HepG2 (cell line): ENCODE data around the gene GSDMA. TPM values are rescaled to one million over a fixed set of nuclear protein-coding genes. Genes with fewer than 3 reads are reported as not detected.

Experiments used
- ATAC-seq: fragments of 200-7000 bp; cut with Tn5 transposase; 3 replicates; pipeline ENCODE4 v1.9.1; 2020; ENCODE audit warnings: mild to moderate bottlenecking, moderate library complexity
- BruUV-seq: library from RNA; stranded (reverse); fragments of 400-500 nt; replicated peaks from 2 replicates; lab custom pipeline; 2021; lab: Mats Ljungman, UMichigan
- CTCF ChIA-PET: fragments of 300-600 bp; formaldehyde crosslinking; extraction: SDS; loops from one replicate; lab custom pipeline; 2021; ENCODE audit warnings: low total read pairs, inconsistent platforms, low intra/inter-chr PET ratio; lab: Yijun Ruan, JAX
- POLR2A ChIA-PET: fragments of 350-600 bp; sonication (Branson Sonifier 250); formaldehyde crosslinking; loops from one replicate; lab custom pipeline; 2020; ENCODE audit warnings: antibody characterized with exemption, inconsistent platforms; lab: Yijun Ruan, JAX
- DNase-seq: peaks from one replicate; pipeline ENCODE4 v3.0.0-alpha.2; 2015; ENCODE audit warnings: low spot score
- FAIRE-seq: peaks from 3 replicates; lab custom pipeline; 2011; peaks lifted over from hg19 to GRCh38; lab: Jason Lieb, UNC
- H2AFZ ChIP-seq: one replicate; pipeline ENCODE4 v1.6.1; 2011; ENCODE audit warnings: low read length, inconsistent platforms
- H3K27ac ChIP-seq: fragments of 300-600 bp; 3 replicates; pipeline ENCODE4 v1.8.0; 2011; ENCODE audit warnings: mixed run types, mild to moderate bottlenecking, mixed read lengths, low read length, inconsistent platforms; ENCODE audit not compliant: insufficient read depth; ENCODE audit errors: extremely low read length
- H3K27me3 ChIP-seq, 2 experiments: fragments of 200-600 bp in 1 of 2; 2 replicates in 1 of 2; 3 replicates in 1 of 2; pipeline versions ENCODE4 v1.6.0 to v1.8.0; 2011; ENCODE audit warnings: low read length in 2 of 2, mild to moderate bottlenecking in 2 of 2, moderate library complexity in 2 of 2, inconsistent platforms in 1 of 2; ENCODE audit not compliant: insufficient read depth in 2 of 2, control insufficient read depth in 1 of 2
- H3K36me3 ChIP-seq, 2 experiments: fragments of 200-600 bp in 1 of 2; replicated peaks in 1 of 2; 2 replicates in 1 of 2; 3 replicates in 1 of 2; pipeline versions ENCODE4 v1.5.1 to v1.8.0; 2011; ENCODE audit warnings: low read length in 2 of 2, inconsistent platforms in 1 of 2; ENCODE audit not compliant: insufficient read depth in 2 of 2, control insufficient read depth in 1 of 2
- H3K4me1 ChIP-seq: 2 replicates; pipeline ENCODE4 v1.5.1; 2012; ENCODE audit warnings: low read length, inconsistent platforms; ENCODE audit not compliant: insufficient read depth
- H3K4me2 ChIP-seq: 2 replicates; pipeline ENCODE4 v1.6.0; 2011; ENCODE audit warnings: low read depth, low read length, inconsistent platforms
- H3K4me3 ChIP-seq, 3 experiments: fragments of 200-600 bp in 1 of 3; sonication (generic), shearing (Covaris generic) in 1 of 3; replicated peaks in 1 of 3; 2 replicates each; pipeline ENCODE4 v1.5.1; 2011 to 2016; ENCODE audit warnings: low read length in 3 of 3, inconsistent platforms in 2 of 3, low read depth in 2 of 3, mild to moderate bottlenecking in 2 of 3, control low read depth in 1 of 3, mixed read lengths in 1 of 3; ENCODE audit not compliant: insufficient read depth in 1 of 3
- H3K79me2 ChIP-seq: one replicate; pipeline ENCODE4 v1.6.1; 2011; ENCODE audit warnings: low read length, inconsistent platforms; ENCODE audit not compliant: insufficient read depth
- H3K9ac ChIP-seq: 2 replicates; pipeline ENCODE4 v1.6.0; 2011; ENCODE audit warnings: mild to moderate bottlenecking, low read depth, low read length, inconsistent platforms; ENCODE audit not compliant: insufficient read depth
- H3K9me3 ChIP-seq: 2 replicates; pipeline ENCODE4 v1.5.1; 2012; ENCODE audit warnings: mild to moderate bottlenecking, low read length
- H4K20me1 ChIP-seq: 2 replicates; pipeline ENCODE4 v1.6.0; 2011; ENCODE audit warnings: inconsistent platforms, mild to moderate bottlenecking, low read length, moderate library complexity; ENCODE audit not compliant: insufficient read depth
- ATF1 ChIP-seq: IDR thresholded peaks from 2 replicates; pipeline ENCODE4 v1.6.1; 2016; ENCODE audit warnings: mild to moderate bottlenecking, control low read depth
- ATF7 ChIP-seq, 2 experiments: fragments of 450-650 bp in 1 of 2; sonication (generic) in 1 of 2; formaldehyde crosslinking in 1 of 2; IDR thresholded peaks; 2 replicates each; pipeline versions ENCODE4 v1.4.0 to v1.6.1; 2016 to 2020; ENCODE audit warnings: antibody characterized with exemption in 1 of 2, mild to moderate bottlenecking in 1 of 2, missing genetic modification reagents in 1 of 2
- CREB1 ChIP-seq, 2 experiments: fragments of 450-650 bp in 1 of 2; IDR thresholded peaks; 2 replicates each; pipeline ENCODE4 v1.6.1; 2016 to 2017; ENCODE audit warnings: control low read depth in 1 of 2, mild to moderate bottlenecking in 1 of 2, missing compliant biosample characterization in 1 of 2, missing genetic modification characterization in 1 of 2
- MEF2D ChIP-seq: sonication (generic); formaldehyde crosslinking; IDR thresholded peaks from 2 replicates; pipeline ENCODE4 v1.5.1; 2020; ENCODE audit warnings: mild to moderate bottlenecking, missing genetic modification reagents
- NCOR1 ChIP-seq: fragments of 200-600 bp; sonication (generic); IDR thresholded peaks from 2 replicates; pipeline ENCODE4 v1.7.0; 2017; ENCODE audit warnings: antibody characterized with exemption, low read length, borderline replicate concordance
- SCMH1 ChIP-seq: sonication (generic); formaldehyde crosslinking; IDR thresholded peaks from 2 replicates; pipeline ENCODE4 v1.9.0; 2021; ENCODE audit warnings: missing genetic modification reagents, mild to moderate bottlenecking, borderline replicate concordance
- ZNF329 ChIP-seq: sonication (generic); formaldehyde crosslinking; IDR thresholded peaks from 2 replicates; pipeline ENCODE4 v1.9.0; 2021; ENCODE audit warnings: low read depth, mild to moderate bottlenecking, missing genetic modification reagents
- WGBS: methylation state at CpG from one replicate; pipeline ENCODE4 v1.1.6; 2017; ENCODE audit warnings: low lambda C conversion rate; 5-methylcytosine and 5-hydroxymethylcytosine counted together
- in situ Hi-C: cut with HindIII; loops from 2 replicates; pipeline ENCODE4 v1.10.0; 2017; ENCODE audit warnings: low pct_unique_long_range_greater_than_20kb; ENCODE audit not compliant: extremely low pct_ligation_motif_present
- intact Hi-C: fragments of 100-400 bp; cut with micrococcal nuclease; formaldehyde crosslinking; loops from one replicate; pipeline ENCODE4 v1.10.0; 2022; ENCODE audit not compliant: unreplicated experiment
- polyA plus RNA-seq, 8 experiments: library from polyadenylated mRNA; depleted of rRNA in 3 of 8; stranded (reverse) in 7 of 8; unstranded in 1 of 8; fragments of >200 nt; fragmentation: Illumina TruSeq in 4 of 8; extraction: Trizol in 4 of 8; gene quantifications; 2 replicates each; pipeline versions ENCODE4 v1.2.1 to v1.2.3, GENCODE V29; 2011 to 2016; ENCODE audit warnings: low read depth in 4 of 8, missing spikeins in 1 of 8, mixed read lengths in 1 of 8; ENCODE audit not compliant: insufficient read depth in 1 of 8
- total RNA-seq, 5 experiments: library from RNA; depleted of rRNA; stranded (reverse); fragments of >200 nt; fragmentation: Illumina TruSeq; extraction: Trizol; gene quantifications; 2 replicates each; pipeline ENCODE4 v1.2.3, GENCODE V29; 2016; ENCODE audit warnings: low read depth in 1 of 5
- TF ChIP-seq, protein P1 (sequence below): sonication (generic); formaldehyde crosslinking; IDR thresholded peaks from 2 replicates; pipeline ENCODE4 v1.4.0; 2020; ENCODE audit warnings: missing genetic modification reagents
- TF ChIP-seq, protein P2 (sequence below): sonication (generic); formaldehyde crosslinking; IDR thresholded peaks from 2 replicates; pipeline ENCODE4 v1.5.1; 2020; ENCODE audit warnings: mild to moderate bottlenecking, missing genetic modification reagents, moderate library complexity

Gene GSDMA
- total and polyA plus RNA-seq, 2 of the 13 experiments (the other 11 are each of a cell fraction or from before 2014, with no cell fraction given), result not detected

DNA sequence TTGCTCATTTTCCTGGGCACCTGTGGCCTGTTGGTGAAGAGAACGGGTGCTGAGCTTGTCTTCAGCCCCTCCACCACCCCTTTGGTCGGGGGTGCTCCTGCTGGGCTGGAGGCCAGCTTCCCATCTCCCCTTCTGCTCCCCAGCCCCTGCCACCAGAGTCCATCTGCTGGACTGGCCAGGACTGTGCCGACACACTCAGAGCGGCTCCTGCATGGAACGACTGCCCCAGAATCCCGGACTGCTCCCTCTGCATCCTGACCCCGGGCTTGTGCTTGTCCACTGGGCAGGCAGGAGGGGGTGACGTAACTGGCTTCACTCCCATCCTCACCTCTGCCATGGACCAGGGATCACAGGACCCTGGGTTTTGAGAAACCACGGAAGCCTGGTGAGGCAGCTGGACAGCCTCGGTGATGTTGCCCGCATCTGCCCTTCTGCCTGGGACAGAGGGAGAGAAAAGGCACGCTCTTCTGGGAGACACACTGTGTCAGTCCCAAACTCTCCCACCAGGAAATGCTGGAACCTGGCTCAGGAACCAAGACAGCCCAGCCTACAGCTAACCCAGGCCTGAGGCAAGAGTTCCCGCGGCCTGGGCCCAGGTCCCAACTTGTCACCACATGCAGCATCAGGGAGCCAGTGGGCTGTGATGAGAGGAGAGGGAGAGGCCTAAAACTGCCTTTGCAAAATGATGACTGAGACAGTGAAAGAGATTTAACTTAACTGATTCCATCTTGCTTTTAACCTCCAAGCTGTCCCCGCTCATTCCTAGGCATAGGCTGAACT is 16.1 kb upstream of the GSDMA start:
- peak; percentile 11; the same call in 2 of the 3 replicates for ATAC-seq
- CTCF ChIA-PET, result no interaction called here
- in situ Hi-C loops, result no loop called here

More for the DNA sequence above, 16.1 kb upstream of the GSDMA start:
- Histone ChIP-seq H3K79me2 (no peaks in the 10 kb centered on the region), H3K27ac (no peak overlapping the region), H3K9me3 (no peaks in the 10 kb centered on the region), H3K36me3 (no peaks in the 10 kb centered on the region), H3K9ac (no peak overlapping the region), H3K4me3 (no peak overlapping the region), H2AFZ (no peak overlapping the region), H3K4me2 (no peak overlapping the region), H3K4me1 (peaks cover 47% of the 10 kb centered on the region), H3K27me3 (peaks cover 16 to 37% of the 10 kb centered on the region in 2 experiments; a peak in 3 of 5 replicates), H4K20me1 (no peaks in the 10 kb centered on the region)
- TF ChIP-seq MEF2D (CRISPR knock-in tag) (peak; percentile 43; the same call in 1 of the 2 replicates), CREB1 (IDR thresholded peaks at IDR 0.05) (0 out of 2 replicates have a peak, but pooled peaks have one; percentile 29), CREB1 (CRISPR knock-in tag; IDR thresholded peaks at IDR 0.05) (no peak), ZNF329 (CRISPR knock-in tag) (no peak), ATF7 (IDR thresholded peaks at IDR 0.05) (peak; percentile 54; the same call in 1 of the 2 replicates), ATF7 (CRISPR knock-in tag; IDR thresholded peaks at IDR 0.05) (no peak), SCMH1 (CRISPR knock-in tag) (no peak), NCOR1 (no peak), ATF1 (CRISPR knock-in tag) (no peak)
- TF ChIP-seq, protein P1, sequence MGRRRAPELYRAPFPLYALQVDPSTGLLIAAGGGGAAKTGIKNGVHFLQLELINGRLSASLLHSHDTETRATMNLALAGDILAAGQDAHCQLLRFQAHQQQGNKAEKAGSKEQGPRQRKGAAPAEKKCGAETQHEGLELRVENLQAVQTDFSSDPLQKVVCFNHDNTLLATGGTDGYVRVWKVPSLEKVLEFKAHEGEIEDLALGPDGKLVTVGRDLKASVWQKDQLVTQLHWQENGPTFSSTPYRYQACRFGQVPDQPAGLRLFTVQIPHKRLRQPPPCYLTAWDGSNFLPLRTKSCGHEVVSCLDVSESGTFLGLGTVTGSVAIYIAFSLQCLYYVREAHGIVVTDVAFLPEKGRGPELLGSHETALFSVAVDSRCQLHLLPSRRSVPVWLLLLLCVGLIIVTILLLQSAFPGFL, result no peak
- TF ChIP-seq, protein P2, sequence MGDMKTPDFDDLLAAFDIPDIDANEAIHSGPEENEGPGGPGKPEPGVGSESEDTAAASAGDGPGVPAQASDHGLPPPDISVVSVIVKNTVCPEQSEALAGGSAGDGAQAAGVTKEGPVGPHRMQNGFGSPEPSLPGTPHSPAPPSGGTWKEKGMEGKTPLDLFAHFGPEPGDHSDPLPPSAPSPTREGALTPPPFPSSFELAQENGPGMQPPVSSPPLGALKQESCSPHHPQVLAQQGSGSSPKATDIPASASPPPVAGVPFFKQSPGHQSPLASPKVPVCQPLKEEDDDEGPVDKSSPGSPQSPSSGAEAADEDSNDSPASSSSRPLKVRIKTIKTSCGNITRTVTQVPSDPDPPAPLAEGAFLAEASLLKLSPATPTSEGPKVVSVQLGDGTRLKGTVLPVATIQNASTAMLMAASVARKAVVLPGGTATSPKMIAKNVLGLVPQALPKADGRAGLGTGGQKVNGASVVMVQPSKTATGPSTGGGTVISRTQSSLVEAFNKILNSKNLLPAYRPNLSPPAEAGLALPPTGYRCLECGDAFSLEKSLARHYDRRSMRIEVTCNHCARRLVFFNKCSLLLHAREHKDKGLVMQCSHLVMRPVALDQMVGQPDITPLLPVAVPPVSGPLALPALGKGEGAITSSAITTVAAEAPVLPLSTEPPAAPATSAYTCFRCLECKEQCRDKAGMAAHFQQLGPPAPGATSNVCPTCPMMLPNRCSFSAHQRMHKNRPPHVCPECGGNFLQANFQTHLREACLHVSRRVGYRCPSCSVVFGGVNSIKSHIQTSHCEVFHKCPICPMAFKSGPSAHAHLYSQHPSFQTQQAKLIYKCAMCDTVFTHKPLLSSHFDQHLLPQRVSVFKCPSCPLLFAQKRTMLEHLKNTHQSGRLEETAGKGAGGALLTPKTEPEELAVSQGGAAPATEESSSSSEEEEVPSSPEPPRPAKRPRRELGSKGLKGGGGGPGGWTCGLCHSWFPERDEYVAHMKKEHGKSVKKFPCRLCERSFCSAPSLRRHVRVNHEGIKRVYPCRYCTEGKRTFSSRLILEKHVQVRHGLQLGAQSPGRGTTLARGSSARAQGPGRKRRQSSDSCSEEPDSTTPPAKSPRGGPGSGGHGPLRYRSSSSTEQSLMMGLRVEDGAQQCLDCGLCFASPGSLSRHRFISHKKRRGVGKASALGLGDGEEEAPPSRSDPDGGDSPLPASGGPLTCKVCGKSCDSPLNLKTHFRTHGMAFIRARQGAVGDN (CRISPR knock-in tag), result 0 out of 2 replicates have a peak, but pooled peaks have one; percentile 3
- POLR2A ChIA-PET, result interaction anchor here (1.6 to 1.7 kb wide), 2 partner anchors 19 to 20 kb away, joined by 5 to 7 read pairs; partner anchors contain the start of genes LRRC3C and ORMDL3
- no TSS peak for BruUV-seq
- intact Hi-C loops, result no loop called here
- FAIRE-seq (no peak), DNase-seq (no peak)
- WGBS, result 51% methylated on average over 14 of the region's 15 CpGs
